HG02870 (cell line): ENCODE results near the gene COX5A.
"Not testable (repeated sequence)": the region's sequence is repeated elsewhere in the genome, so short reads cannot be mapped to it uniquely, and the experiment has no call there.

ENCODE experiments used
- ATAC-seq: cut with Tn5 transposase; IDR thresholded peaks from one replicate; pipeline ENCODE4 v1.9.1; 2021; ENCODE audit warnings: mild to moderate bottlenecking, moderate library complexity; ENCODE audit not compliant: unreplicated experiment

COX5A gene

GRCh38 chr15:74955796-74956647 is 18.1 kb upstream of the COX5A start:
- ATAC-seq = no peak

GRCh38 chr15:74955017-74955416 is 17.1 kb upstream of the COX5A start:
- no peak for ATAC-seq

GRCh38 chr15:74954515-74954914 is 16.6 kb upstream of the COX5A start:
- ATAC-seq = no peak

GRCh38 chr15:74951006-74951405 is 13.1 kb upstream of the COX5A start:
- ATAC-seq = no peak

GRCh38 chr15:74950078-74950908 is 12.4 kb upstream of the COX5A start:
- no peak for ATAC-seq

- ATAC-seq = no peak
Observed at GRCh38 chr15:74937272-74937589, 642 bp downstream of the COX5A start.

GRCh38 chr15:74935193-74935592 is 2.7 kb downstream of the COX5A start:
- ATAC-seq = not testable (repeated sequence)

GRCh38 chr15:74933573-74933972 is 4.3 kb downstream of the COX5A start:
- ATAC-seq = no peak

- no peak for ATAC-seq
Observed at GRCh38 chr15:74928771-74929198, 9.1 kb downstream of the COX5A start.

GRCh38 chr15:74924525-74924924 is 13.3 kb downstream of the COX5A start:
- ATAC-seq = no peak

- no peak for ATAC-seq
Observed at GRCh38 chr15:74920456-74920855, 17.4 kb downstream of the COX5A start.

GRCh38 chr15:74917676-74918075 is 20.2 kb downstream of the COX5A start:
- ATAC-seq = no peak

- not testable (repeated sequence) for ATAC-seq
Observed at GRCh38 chr15:74913799-74914198, 24.1 kb downstream of the COX5A start.

GRCh38 chr15:74913041-74913440 is 24.8 kb downstream of the COX5A start:
- ATAC-seq = no peak

GRCh38 chr15:74908635-74909034 is 29.2 kb downstream of the COX5A start:
- no peak for ATAC-seq

GRCh38 chr15:74907163-74907870 is 30.6 kb downstream of the COX5A start:
- no peak for ATAC-seq

- peak; percentile 92 for ATAC-seq
Observed at GRCh38 chr15:74906450-74907162, 31.3 kb downstream of the COX5A start, which contains the start of gene FAM219B. TSS of gene FAM219B (minus strand) at chr15:74906851. CDS start at chr15:74906800, 51 bp downstream.

- peak; percentile 18 for ATAC-seq
Observed at GRCh38 chr15:74906067-74906449, 31.8 kb downstream of the COX5A start.

GRCh38 chr15:74904190-74904805 is 33.6 kb downstream of the COX5A start:
- no peak for ATAC-seq

- no peak for ATAC-seq
Observed at GRCh38 chr15:74903676-74904075, 34.2 kb downstream of the COX5A start.
